Activated CD4-positive, alpha-beta T cell treated with anti-CD3 and anti-CD28 coated beads for 48 hours (primary cell): ENCODE data around the gene KCNH3.

ENCODE experiments used
- DNase-seq: peaks from one replicate; pipeline ENCODE4 v3.0.0-alpha.2; 2020

KCNH3 gene

DNA sequence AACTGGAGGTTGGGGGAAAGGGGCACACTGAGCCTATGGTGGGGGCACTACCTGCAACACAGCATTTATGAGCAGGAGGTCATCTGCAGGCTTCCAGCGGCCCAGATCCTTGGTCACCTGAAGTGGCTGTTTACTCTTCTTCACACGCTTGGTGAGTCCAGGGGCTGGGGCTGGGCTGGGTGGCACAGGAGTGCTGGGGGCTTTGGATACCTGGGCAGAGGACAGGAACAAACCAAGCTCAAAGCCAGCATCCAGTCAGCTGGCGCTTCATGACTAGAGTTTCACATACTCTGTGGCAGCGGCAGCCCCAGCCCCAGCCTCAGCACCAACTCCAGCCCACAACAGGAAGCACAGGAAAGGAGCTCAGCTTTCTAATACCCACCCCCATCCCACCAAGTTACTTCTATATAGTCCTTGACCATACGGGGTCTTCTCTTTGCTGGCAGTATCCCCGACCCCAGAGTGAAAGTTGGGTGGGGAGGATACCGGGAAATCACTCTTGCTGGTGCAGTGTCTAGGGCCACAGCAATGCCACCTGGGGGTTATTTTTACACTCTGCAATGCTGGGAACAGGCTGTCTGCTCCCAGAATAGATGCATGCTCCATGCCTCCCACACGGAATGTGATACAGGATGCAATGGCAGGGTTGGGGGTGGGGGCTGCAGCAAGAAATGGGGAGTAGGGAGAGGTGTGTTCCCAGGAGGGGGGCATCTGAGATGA, 26.0 kb downstream of the KCNH3 start:
- no peak for DNase-seq

- no peak for DNase-seq
These were observed 26.8 kb downstream of the KCNH3 start for GRCh38 chr12:49565406-49566265.

- no peak for DNase-seq
These were observed 27.5 kb downstream of the KCNH3 start for GRCh38 chr12:49566361-49566760.

DNA sequence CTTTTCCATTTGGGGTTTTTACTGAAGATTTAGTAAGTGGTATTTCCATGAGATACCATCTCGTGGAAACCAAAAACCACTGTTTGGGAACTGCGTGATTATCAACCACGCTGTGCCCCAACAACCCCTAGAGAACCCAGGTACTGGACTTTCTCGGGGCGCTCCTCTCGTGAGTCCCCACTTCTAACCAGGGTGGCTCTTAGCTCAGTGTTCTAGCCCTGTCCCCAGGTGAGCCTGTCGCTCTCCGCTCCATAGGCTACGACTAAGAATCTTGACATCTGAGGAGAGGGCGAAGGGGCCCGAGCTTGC, 28.4 kb downstream of the KCNH3 start:
- DNase-seq: peak; percentile 23

DNA sequence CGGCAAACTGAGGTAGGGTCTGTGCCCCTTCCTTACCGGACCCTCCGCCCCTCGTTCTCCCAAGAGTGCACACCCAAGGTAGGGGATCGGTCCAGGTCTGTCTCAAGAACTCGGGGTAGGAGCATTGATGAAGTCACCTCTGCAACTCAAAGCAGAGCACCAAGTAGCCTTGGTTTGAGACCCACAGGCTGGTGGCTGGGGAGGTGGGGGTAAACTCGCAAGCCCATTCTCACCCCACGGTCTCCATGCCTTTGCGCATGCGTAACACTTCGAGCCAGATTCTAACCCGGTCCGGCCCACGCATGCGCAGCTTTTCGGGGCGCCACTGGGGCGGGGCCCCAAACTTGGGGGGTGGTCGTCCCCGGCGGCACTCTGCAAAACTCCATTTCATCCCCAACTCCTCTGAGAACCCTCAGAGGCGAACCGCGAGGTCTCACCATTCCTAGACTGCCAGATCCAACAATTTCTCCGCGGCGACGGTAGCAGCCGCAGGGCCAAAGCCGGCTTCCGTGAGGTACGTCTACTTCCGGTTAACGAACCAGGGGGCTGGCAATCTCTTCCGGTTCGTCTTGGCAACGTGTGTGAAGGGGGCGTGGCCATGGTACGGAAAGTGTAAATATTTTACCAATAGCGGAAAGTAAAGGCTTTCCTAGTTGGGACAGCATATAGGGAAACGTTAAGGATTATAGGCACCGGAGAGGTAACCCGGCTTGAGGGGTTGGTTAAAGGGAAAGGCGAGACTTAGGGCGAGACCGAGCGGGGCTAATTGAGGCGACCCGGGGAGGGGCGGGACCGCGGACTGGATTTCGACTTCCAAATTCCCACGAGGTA, 29.0 kb downstream of the KCNH3 start, which contains the start of gene MCRS1:
Gene MCRS1 (minus strand): TSS at position 532 of the 831 bp plus-strand sequence. CDS start 1,411 bp downstream, outside the sequence.
- DNase-seq: peak; percentile 91

DNA sequence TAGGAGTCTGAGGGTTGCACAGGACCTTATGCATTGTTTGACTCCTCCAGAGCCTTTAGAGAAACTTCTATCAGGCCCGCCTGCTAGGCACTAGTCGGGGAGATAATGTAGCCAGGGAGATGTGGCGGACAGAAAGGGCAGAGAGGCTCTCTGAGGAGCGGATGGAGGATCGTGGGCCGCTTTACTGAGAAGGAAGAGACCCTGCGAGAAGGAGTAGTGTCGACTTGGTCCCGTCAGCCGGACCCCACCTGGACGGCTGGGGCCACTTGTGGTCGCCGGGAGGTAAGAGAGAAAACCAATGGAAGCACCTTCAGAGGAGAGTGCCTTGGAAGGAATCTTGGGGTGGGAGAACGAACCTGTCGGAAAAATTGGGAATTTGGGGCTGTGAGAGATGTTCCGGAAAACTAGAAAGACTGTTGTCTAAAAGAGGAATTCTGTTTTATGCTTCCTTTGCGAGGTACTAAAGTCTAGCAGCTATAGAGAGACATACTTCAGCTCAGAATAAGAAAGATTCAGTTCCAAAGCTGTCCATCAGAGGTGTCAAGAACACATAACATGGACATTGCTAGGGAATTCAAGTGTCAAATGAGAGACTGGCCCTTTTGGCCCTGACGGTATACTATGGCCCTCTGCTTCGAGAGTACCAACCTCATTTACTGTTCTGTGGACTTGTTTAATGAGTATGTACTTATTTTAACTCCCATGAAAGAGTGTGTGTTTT, 29.8 kb downstream of the KCNH3 start:
- no peak for DNase-seq

DNA sequence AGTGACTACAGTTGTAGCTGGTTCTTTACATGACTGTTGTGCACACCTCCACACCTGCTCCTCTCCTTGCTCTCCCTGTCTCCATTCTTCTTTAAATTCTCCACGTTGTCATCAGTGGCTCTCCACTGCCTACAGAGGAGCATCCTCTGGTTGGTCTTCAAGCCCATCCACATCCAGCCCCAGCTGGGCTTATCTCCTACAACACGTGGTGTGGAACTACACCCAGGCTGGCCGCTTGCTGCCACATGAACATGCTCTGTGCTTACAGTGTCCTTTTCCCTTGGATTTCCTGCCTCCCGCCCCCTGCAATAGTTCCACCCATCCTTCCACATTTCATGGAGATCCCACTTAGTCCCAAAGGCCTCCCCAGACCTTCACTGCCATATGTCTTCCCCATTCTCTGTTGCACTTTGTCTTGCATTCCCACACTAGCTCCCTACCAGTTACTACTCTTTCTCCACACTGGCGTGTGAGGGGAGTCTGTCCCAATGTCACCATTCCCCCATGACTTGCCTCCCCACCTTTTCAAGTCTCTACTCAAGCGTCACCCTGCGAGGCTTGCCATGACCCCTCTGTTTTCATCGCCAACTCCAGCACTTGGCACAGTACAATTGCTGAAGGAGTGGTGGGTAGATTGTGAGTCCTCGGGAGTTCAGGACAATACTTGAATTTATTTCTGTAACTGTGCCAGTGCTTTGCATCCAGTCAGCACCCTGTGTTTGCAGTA, 38.9 kb downstream of the KCNH3 start:
- no peak for DNase-seq

DNA sequence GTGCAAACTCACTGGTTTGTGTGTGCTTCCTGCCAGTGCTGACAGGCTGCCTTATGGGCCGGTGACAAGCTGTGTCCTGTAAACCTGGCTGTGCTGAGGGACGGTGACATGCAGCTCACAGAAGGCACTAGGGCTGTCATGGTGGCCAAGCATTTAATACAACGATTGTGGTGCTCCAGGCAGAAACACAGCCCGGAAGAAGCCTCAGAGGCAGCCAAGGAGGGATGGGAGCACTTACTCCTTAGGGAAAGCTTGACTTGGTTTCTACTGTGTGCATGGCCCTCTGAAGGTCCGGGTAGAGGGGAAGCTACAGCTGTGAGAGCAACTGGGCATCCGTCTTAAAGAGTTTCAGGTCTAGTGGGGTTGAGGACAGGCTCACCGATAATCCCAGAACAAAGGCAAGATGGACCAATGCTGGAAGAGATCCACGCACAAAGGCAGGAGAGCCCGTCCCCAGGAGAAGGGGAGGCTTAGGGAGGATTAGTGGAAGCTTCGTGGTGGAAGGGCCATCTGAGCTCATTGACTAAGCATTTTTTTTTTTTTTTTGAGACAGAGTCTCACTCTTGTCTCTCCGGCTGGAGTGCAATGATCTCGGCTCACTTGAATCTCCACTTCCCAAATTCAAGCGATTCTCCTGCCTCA, 39.8 kb downstream of the KCNH3 start:
- DNase-seq: no peak

DNA sequence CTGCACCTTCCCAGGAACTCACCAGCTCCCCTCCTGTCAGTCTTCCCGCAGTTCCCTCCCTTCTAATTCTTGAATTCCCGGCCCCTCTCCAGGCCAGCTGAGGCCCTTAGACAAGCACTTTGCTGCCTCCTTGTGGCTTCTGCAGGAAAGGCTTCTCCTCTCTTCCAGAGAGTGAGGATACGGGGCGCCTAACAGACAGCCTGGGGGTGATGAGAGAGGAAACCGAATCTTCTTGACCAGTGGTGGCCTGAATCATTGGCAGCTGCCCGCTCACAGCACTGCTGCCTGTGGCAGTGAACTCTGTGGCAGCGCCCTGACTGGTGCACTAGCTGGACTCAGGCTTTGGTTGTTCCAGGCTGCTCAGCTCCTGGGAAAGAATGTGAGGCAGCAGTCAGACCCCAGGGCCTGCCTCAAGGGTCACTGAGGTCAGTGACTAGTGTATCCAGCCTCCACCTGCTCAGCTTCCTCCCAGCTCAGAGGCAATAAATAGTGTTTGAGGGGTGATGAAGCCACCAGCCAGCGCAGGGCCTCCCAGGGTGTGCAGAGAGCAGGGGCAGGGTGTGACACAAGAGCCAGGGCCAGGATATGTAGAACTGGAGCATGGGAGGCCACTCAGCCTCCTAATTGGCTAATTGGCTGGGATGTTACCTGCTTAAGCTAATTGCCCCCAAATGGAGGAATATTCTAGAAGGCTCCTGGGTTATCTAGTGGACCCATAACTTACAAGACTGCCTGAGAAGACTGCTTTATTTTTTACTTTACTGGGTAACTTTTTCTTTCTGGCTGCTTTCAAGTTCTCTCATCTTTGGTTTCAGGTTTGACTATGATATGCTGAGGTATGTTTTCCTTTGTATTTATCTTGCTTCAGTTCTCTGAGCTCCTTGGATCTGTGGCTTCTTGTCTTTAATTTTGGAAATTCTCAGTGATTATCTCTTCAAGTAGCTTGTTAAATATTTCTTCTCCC, 42.0 kb downstream of the KCNH3 start:
- peak; percentile 69 for DNase-seq

GRCh38 chr12:49582201-49582600, 43.4 kb downstream of the KCNH3 start:
- DNase-seq: no peak

DNA sequence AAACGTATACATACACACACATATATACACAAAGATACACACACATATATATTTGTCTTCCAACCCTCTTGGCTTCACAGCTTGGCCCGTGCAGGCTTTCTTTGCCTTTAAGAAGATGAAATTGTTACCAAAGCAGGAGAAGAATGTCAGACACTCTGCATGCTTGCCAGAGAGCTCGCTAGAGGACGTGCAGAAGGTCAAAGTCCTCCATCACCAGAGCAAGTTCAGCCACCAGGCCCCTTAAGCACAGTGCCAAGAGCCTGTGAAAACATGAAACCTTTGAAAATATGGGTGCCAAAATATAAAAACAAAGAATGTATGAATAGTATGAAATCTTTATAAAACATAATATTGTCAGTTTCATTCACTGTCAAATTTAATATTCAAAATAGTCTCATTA, 44.0 kb downstream of the KCNH3 start:
- DNase-seq: no peak

- DNase-seq: no peak
These were observed 44.7 kb downstream of the KCNH3 start for GRCh38 chr12:49583366-49584094.

GRCh38 chr12:49584591-49584990, 45.8 kb downstream of the KCNH3 start:
- no peak for DNase-seq

GRCh38 chr12:49585477-49586459, 46.9 kb downstream of the KCNH3 start:
- DNase-seq: no peak

DNA sequence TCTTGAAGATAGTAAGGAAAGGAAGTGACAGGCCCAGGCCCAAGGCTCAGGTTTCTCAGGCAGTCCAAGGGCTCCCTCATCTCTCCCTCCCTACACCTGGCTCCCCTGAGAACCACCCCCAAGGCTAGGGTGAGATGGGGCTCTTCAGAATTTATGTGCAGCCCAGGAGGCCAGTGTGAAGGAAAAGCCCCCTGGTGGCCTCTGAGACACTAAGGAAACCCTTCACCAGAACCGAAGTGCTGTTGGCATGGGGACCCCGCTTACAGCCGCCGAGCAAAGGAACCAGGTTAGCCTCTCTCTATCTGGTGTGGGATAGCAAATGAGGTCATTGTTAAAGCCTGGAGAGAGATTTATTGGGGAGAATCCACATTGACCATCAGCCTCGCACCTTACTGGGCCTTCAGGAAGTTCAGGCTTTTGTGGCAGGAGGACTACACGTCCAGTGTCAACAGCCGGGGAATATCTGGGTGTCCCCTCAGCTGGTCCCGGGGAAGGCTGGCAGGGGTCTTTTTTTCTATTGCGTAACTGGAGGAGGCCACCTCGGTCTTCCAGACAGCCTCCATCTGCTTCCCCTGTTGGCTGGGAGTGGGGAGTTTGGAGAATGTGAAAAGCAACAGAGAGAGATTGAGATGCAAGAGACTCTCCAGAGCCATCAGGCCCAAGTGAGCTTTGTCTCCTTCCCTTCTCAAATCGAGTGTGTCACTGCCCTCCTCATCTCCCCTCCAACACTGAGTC, 48.5 kb downstream of the KCNH3 start:
- DNase-seq: no peak

DNA sequence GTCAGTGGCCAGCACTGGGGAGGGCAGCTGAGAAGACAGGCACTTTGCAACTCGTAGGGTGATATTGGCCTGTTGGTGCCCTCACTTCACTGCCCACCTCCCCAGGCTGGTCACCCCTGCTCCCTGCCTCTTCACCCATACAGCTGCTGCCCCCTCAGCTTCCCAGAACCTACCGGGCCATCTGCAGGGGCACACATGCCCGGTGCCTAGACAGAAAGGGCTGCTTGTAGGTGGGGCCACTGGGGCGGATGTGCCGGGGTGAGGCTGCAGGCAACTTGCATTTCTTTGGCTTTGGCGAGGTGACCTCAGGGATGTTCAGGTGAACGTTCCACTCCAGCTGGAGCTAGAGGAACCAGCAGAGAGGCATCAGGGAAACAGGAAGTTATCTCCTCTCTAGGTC, 49.5 kb downstream of the KCNH3 start:
- no peak for DNase-seq

- DNase-seq: no peak
These were observed 50.1 kb downstream of the KCNH3 start for GRCh38 chr12:49588721-49589516.
